GM19455 (cell line): ENCODE data around the gene PEF1.

Source experiments
- ATAC-seq: cut with Tn5 transposase; IDR thresholded peaks from one replicate; pipeline ENCODE4 v1.9.1; 2021; ENCODE audit not compliant: unreplicated experiment

PEF1 gene

DNA sequence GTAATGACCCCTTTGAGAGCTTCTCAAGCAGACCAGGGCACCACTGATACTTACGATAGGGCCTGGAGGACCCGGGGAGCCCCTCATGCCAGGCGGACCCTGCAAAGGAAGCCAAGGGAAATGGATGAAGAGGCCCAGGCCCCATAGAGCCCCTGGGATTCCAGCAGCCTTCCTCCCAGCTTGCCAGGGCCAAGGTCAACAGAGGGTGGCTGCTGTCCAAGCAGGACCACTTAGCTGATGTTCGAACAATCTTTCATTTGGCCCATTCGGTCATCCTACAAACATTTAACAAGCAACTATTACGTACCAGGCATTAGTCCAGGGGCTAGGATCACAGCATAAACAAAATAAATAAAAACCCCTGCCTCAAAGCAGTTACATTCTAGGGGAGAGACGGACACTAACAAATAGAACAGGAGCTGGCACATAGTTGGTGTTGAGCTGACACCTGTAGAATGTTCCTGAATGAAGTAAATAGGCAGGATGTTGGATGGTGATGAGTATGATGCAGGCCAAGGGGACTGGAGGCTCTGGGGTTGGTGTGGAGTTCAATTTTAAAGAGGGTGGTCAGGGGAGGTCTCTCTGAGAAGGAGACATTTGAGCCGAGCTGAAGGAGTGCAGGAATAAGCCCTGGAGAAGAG, 27.0 kb upstream of the PEF1 start:
- no peak for ATAC-seq

DNA sequence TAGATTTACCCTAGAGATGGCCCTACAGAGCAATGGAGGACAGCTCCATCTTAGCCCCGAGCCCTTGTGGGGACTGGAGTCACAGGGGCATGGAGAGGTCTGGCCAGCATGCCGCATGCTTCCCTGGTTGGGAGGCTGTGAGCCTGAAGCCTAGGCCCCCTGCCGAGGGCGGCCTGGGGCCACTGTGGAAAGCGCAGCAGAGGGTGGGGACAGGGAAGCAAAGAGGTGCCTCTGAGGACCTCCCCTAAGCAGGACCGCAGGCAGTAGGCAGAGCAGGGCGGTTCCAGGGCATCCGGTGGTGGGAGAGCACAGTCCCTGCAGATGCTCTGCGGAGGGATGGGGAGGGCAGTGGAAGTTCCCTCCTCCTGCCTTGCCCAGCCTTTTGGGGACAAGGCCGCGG, 26.5 kb upstream of the PEF1 start:
- ATAC-seq, result no peak

GRCh38 chr1:31670593-31670964, 25.9 kb upstream of the PEF1 start:
- no peak for ATAC-seq

DNA sequence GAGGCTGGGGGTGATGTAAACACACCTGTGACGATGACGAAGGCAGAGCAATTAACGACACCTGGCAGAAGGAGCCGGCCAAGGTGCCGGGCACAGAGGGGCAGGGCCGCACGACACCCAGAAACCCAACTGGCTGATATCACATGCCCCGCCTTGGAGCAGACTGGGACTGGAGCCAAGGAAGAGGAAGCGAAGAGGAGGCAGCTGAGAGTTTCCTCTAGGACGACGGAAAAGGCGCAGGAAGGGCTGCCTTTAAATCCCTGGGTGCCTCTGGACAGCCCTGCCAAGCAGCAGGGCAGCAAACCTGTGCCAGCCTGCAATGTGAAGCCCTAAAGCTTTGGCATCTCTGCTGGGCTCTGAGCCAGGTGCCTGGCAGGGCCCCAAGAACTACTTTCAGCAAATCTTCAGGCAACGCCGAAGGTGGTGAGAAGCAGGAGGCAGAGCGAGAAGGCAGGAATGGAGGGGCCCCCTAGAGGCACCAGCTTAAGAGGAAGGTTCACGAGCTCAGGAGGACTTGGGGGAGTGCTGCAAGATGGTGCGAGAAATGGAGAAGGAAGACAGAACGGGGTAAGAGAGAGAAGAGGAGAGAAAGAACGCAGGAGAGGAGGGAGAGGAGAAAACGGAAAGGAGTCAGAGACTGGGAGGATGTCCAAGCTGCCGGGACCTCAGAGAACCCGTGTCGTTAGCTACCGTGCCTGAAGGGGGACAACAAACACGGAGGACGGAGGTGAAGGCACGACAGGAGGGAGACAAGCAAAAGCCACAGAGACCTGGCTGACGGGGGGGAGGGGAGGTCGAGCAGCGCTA, 25.3 kb upstream of the PEF1 start:
- ATAC-seq, result no peak

- no peak for ATAC-seq
Measured at GRCh38 chr1:31669433-31669785, 24.7 kb upstream of the PEF1 start.

DNA sequence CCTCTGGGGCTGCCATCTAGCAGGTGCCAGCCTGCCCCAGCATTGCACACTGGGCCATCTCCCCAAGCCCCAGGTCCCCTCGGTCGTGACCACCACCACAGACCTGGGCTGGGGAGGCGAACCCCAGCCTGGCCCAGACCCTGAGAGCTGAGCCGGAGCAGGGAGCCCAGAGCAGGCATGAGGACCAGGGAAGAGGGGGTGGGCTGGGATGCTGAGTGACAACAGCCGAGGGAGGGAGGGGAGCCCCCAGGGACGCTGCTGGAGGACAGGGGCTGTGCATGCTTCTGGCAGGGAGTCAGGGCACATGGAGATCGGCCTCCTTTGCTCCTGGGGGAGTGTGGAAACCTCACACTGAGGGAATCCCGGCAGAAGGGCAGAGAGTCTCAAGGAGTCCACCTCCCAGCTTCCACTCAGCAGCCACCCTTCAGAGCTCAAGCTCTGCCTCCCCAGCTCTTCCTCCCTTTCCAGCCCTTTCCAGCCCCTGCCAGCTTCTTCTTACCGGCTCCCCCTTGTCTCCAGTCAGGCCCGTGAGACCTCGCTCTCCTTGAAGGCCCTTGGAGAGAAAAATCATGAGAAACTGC, 23.7 kb upstream of the PEF1 start:
- no peak for ATAC-seq

- no peak for ATAC-seq
Measured at GRCh38 chr1:31667065-31667785, 22.5 kb upstream of the PEF1 start.

DNA sequence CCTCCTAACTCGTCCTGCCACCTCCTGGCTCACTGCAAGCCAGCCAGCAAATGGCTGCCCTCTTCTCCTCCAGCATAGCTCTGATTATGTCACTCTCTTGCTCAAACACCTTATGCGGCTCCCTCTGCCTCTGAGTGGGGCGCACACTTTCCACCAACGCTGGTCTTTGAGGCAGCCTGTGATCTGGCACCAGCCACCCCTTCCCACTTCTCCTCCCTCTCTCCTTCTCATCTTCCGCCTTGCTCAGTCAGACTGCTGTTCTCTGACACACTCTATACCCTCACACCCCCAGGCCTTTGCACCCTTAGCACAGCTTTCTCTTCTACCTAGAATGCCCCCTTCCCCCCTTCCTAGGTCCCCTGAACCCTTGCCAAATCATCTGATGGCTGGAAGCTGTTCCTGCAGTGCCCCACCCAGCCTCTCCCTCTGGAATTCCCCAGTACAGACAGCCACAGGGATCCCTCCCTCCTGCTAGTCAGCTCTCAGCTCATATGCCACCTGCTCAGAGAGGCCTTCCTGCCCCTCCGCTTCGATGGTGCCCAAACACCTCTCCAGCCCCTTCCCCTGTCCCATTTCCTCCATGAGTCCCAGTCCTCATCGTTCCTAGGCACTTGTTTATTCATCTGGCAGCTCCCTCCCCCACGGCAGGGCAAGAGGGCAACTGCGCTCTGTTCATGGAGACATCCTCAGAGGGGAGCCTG, 21.7 kb upstream of the PEF1 start:
- no peak for ATAC-seq

DNA sequence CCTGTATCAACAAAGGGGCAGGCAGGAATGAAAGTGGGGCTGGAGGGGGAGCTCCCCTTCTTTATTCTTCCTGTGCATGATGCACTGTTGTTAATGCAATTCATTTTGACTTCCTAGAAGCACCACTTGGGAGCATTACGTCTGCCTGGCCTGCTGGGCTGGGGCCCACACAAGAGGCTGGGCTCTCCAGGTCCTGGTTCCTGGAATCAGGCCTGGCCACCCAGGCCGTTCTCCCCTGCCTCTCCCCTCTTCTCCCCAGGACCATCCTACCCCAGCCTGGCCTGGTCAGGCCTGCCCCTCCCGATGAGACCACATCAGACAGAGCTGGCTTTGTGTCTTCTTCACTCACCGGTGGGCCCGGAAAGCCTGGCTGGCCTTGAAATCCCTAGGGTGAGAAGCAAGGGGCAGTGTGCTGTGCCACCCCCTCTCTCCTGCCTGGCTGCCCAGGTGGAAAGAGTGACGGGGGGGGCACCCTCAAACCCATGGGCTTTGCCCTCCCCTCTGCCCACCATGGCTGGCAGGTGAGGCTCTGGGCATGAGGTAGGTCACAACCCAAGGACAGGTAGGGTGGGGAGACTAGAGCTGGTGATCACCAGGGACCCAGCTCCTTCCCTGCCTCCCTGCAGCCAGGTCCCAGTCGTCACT, 20.7 kb upstream of the PEF1 start:
- ATAC-seq, result no peak

DNA sequence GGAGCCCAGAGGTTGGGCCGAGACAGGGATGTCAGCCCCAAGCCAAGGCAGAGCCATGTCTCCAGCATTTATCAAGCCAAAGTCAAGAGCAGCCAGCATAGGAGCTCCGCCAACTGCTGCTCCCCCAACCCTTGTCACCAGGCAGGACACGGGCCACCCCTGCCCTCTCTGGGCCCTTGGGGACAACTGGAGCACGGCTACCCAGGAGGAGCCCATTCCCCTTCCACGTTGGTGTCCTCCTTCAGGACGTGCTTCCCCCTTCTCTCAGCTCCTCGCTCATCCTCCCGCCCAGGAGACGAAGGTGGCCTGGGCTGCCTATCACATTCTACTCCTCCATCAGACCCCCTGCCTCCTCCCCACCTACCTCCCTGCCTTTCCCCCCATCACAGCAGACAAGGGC, 19.9 kb upstream of the PEF1 start:
- no peak for ATAC-seq

DNA sequence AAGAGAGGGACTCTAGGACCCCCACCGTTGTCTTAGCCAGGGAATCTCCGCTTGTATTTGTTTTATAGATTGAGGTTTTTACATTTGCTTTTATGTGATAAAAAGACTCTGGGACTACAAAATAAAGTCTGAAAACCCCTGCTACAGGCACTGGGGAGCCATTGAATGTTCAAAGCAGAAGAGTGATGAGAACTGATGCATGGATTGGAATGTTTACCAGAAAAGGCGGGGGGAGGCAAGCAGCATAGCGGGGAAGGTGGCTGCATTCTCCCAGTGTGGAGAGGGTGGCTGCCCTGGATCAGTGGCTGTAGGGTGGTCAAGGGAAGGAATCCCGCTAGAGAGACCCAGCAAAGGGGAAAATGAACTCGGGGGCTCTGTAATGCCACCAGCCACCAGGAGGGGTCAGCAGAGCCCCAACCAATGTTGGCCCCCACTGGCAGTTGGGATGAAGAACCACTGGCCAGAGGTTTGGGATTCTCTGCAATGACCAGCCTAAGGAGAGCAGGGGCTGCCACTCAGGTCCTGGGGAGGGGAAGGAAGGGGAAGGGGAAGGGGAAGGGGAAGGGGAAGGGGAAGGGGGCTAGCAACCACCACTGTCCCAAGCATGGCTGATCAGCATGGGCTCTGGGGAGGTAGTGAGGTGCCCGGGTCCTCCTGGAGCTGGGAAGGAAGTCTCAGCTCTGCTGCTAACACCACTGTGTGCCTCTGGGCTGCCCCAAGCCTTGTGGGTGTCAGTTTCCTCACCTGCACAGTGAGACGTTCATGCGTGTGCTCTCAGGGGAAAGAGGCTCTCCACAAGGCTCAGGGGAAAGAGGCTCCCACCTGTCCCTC, 19.2 kb upstream of the PEF1 start:
- ATAC-seq, result no peak

DNA sequence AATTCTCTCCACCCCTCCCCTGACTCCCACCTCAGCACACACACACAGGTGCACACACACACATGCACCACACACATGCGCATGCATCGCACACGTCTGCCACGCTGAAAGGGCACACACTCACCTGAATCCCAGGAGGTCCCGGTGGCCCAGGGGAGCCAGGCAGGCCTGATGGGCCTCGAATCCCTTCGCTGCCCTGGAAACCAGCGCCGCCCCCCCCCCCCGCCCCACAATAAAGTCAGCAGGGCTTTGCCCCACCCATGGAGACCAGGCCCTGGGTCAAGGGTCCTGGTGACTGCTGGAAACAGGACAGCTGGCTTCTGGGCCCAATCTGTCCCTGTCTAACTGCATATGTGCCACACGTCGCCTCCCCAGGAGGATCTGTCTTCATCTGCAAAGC, 17.8 kb upstream of the PEF1 start:
- no peak for ATAC-seq

DNA sequence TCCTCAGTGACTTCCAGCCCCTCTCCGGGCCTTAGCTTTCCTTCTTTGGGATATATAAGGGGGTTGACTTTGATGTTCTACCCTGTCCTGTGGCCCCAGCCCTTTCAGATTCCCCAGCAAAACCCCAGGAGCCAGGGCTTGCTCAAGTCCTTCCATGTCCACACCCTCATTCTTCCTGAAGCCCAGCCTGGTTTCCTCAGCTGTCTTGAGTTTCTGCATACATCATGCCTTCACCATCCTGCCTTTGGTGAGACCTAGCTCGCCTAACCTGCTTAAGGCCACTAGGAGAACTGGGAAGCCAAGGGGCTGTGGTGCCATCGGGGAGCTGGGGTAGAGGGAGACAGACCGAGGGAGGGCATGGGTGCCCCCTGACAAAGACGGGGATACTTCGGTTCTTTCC, 17.2 kb upstream of the PEF1 start:
- ATAC-seq, result no peak

DNA sequence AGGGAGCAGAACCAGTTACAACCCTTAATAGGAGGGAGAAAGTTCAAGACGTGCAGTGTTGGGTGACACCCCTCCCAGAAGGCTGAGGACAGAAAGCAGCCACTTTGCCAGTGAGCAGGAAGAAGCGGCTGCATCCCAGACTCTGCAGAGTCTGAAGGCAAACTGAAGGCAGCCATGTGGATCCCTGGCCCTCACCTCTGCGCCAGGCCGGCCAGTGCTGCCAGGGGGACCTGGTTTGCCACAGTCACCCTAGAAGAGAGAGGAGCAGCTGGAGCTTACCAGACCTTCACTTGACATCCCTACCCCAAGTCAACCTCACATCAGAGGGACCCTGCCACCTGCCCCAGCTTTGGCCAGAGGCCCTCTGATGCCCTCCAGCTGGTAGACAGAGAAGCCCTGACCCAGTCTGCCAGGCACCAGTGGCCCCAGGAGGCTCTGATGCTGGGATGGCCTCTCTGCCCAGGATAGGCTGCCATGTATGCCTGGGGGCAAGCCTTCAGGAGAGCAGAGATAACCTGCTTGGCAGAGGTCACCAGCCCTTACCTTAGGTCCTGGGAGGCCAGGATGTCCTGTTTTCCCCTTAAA, 16.3 kb upstream of the PEF1 start:
- ATAC-seq, result no peak

DNA sequence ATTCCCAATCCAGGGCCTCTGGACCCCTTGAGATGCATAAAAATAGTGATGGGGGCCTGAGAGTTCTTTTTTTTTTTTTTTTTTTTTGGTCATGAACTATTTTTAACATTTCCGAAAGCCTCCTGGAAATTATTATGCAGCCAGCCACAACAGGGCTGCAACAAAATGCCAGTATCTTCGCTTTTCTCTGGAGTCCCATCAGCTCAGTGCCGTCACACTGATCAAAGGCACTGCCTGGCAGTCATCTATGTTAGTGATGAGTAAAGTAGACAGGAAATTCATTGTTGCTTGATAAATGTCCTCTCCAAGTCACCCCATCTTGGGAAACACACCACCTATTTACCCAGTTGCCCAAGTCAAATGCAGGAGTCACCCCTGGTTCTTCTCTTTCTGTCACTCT, 15.2 kb upstream of the PEF1 start:
- no peak for ATAC-seq

GRCh38 chr1:31658721-31659120, 14.0 kb upstream of the PEF1 start:
- ATAC-seq, result no peak

DNA sequence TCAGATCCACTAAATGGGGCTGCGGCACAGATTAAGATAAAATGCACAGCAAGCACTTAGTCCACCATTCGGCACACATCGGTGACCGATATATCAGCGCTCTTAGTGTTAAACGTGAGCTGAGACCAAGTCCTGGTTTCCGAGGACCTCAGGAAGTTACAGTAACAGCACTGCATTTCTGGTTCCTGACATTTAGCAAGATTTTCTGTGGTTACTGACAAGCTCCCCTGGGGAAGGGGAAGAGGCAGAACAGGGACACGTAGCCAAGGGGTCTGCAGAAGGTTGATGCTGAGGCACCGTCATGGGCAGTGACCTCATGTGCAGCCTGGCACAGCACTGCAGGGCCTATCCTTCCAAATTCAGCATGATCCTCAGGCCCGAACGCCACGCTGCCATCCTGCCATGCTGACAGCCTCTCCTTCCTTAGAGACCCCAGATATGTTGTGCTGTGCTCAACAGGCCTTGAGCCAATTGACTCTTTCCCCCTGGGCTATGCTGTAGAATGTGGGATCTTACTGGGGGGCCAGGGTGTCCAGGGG, 13.4 kb upstream of the PEF1 start:
- no peak for ATAC-seq

- ATAC-seq, result no peak
Measured at GRCh38 chr1:31657020-31657804, 12.5 kb upstream of the PEF1 start.

DNA sequence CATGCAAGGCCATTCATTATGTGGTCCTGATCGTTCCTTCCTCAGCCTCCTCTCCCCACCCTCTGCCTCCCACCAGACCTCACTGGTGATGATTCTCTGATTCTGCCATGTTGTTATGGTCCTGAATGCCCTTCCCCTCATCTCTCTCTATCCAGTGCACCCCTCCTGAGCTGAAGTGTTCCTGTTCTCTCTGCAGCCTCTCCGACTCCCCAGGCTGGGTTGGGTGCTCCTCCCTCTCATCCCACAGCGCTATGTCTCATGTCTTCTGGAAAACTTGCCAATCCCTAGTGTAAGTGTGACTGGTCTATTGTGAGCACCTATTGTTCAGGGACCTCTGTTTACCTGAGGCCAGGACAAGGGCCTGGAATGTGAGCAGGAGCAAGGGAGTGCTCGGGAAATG, 11.1 kb upstream of the PEF1 start:
- ATAC-seq, result no peak
